ENCODE measurements around the gene RUNDC3A.

The RUNDC3A gene

DNA sequence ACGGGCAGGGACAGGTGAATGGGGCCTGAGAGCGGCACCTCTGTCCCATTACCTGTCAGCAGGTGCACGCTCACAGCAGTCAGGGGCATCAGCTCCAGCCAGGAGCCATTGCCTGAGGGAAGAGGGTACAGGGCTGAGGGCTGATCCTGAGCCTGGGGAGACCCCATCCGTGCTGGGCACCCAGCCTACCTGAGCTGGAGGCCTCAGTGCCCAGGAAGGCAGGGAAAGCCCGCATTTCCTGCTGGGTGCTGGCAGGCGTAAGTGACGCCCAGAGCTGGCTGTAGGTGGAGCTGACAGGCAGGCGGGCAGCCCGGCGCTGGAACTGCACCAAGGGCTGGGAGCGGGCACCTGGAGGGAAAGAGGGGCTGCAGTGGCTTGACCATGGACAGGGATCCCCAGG is 47.8 kb downstream of the RUNDC3A start:
- Histone ChIP-seq H3K27ac (ENCODE audit: low read length) (no peak overlapping the region), H3K79me2 (ENCODE audit: insufficient read depth, low read length) (0 out of 2 replicates have a peak, but pooled peaks cover under 1% of the 10 kb centered on the region), H4K20me1 (ENCODE audit: insufficient read depth, low read length) (peaks cover 33% of the 10 kb centered on the region), H3K4me2 (ENCODE audit: insufficient read depth, low read length) (no peak overlapping the region), H3K4me3 (ENCODE audit: low read depth in 1 of 2, low read length in 2 of 2) (no peak overlapping the region), H3K4me1 (ENCODE audit: insufficient read depth, low read length) (no peaks in the 10 kb centered on the region; the same call in none of the 2 replicates), H3K27me3 (ENCODE audit: insufficient read depth, low read length, poor library complexity) (no peaks in the 10 kb centered on the region), H3K9ac (ENCODE audit: low read depth, low read length) (no peak overlapping the region), H2AFZ (ENCODE audit: low read depth, low read length) (no peak overlapping the region), H3K36me3 (ENCODE audit: insufficient read depth, low read length) (peaks cover 26% of the 10 kb centered on the region), H3K9me3 (ENCODE audit: insufficient read depth, low read length, severe bottlenecking) (no peaks in the 10 kb centered on the region)
- TF ChIP-seq, protein P1, sequence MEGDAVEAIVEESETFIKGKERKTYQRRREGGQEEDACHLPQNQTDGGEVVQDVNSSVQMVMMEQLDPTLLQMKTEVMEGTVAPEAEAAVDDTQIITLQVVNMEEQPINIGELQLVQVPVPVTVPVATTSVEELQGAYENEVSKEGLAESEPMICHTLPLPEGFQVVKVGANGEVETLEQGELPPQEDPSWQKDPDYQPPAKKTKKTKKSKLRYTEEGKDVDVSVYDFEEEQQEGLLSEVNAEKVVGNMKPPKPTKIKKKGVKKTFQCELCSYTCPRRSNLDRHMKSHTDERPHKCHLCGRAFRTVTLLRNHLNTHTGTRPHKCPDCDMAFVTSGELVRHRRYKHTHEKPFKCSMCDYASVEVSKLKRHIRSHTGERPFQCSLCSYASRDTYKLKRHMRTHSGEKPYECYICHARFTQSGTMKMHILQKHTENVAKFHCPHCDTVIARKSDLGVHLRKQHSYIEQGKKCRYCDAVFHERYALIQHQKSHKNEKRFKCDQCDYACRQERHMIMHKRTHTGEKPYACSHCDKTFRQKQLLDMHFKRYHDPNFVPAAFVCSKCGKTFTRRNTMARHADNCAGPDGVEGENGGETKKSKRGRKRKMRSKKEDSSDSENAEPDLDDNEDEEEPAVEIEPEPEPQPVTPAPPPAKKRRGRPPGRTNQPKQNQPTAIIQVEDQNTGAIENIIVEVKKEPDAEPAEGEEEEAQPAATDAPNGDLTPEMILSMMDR (IDR thresholded peaks at IDR 0.05; ENCODE audit: borderline replicate concordance, extremely low read depth, low read length, poor library complexity, severe bottlenecking), result no peak
- no peak for TF ChIP-seq EZH2 (IDR thresholded peaks at IDR 0.05; ENCODE audit: borderline replicate concordance, low read depth, low read length, severe bottlenecking)
- no peak for ATAC-seq (ENCODE audit: insufficient read depth, low read depth)
- DNase-seq, result no peak

DNA sequence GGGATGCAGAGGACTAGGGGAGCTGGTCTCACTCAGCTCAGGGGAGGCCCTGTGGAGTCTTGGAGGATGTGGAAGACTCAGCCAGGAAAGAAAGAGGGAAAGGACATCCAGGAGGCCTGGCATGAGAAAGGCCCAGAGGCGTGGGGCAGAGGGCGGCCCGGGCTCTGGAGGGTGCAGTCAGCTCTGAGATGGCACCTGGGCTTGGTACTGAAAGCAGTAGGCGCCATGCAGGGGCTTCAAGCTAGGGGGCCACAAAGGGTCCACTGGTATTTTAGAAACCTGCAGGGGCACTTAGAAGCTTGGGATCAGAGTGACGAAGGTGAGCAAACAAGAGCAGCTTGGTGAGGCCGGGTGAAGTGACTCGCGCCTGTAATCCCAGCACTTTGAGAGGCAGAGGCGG is 49.7 kb downstream of the RUNDC3A start:
- DNase-seq (no peak), ATAC-seq (ENCODE audit: insufficient read depth, low read depth) (no peak)
- H4K20me1 ChIP-seq (ENCODE audit: insufficient read depth, low read length), result peaks cover 43% of the 10 kb centered on the region

DNA sequence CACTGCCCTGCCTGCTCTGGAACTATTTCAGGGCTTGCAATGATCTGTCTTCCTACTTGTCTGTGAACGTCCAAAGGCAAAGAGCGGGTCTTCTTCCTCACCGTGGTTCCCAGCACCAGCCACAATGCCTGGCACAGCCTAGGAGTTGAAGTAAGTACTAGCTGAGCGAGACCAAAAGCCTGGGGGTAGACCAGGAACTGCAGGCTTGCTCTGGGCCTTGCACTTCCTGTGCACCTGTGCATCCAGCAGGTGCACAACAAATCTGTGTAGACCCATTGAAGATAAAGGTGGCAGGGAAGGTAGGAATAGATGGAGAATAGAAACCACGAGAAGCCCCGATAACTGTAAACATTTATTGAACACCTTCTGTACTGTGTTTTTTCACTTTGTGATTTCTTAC is 50.6 kb downstream of the RUNDC3A start:
- no peak overlapping the region for H3K4me2 ChIP-seq (ENCODE audit: insufficient read depth, low read length)
- peaks cover 12% of the 10 kb centered on the region for H3K79me2 ChIP-seq (ENCODE audit: insufficient read depth, low read length)
- H3K9me3 ChIP-seq (ENCODE audit: insufficient read depth, low read length, severe bottlenecking), result no peaks in the 10 kb centered on the region
- H3K4me3 ChIP-seq (ENCODE audit: low read depth in 1 of 2, low read length in 2 of 2), result no peak overlapping the region
- TF ChIP-seq, protein P1 (IDR thresholded peaks at IDR 0.05; ENCODE audit: borderline replicate concordance, extremely low read depth, low read length, poor library complexity, severe bottlenecking), result no peak
- no peak for TF ChIP-seq EZH2 (IDR thresholded peaks at IDR 0.05; ENCODE audit: borderline replicate concordance, low read depth, low read length, severe bottlenecking)
- no peak overlapping the region for H2AFZ ChIP-seq (ENCODE audit: low read depth, low read length)
- DNase-seq, result no peak
- no peak for ATAC-seq (ENCODE audit: insufficient read depth, low read depth)
- H3K4me1 ChIP-seq (ENCODE audit: insufficient read depth, low read length), result peaks cover 13% of the 10 kb centered on the region
- peaks cover 4% of the 10 kb centered on the region; the same call in 1 of the 2 replicates for H3K36me3 ChIP-seq (ENCODE audit: insufficient read depth, low read length)
- H3K27ac ChIP-seq (ENCODE audit: low read length), result no peak overlapping the region
- peaks cover 43% of the 10 kb centered on the region for H4K20me1 ChIP-seq (ENCODE audit: insufficient read depth, low read length)
- H3K9ac ChIP-seq (ENCODE audit: low read depth, low read length), result no peak overlapping the region
- H3K27me3 ChIP-seq (ENCODE audit: insufficient read depth, low read length, poor library complexity), result no peaks in the 10 kb centered on the region

More for the DNA sequence above, 49.7 kb downstream of the RUNDC3A start:
- no peak overlapping the region for H3K9ac ChIP-seq (ENCODE audit: low read depth, low read length)
- no peaks in the 10 kb centered on the region for H3K27me3 ChIP-seq (ENCODE audit: insufficient read depth, low read length, poor library complexity)
- peaks cover 10% of the 10 kb centered on the region for H3K4me1 ChIP-seq (ENCODE audit: insufficient read depth, low read length)
- TF ChIP-seq EZH2 (IDR thresholded peaks at IDR 0.05; ENCODE audit: borderline replicate concordance, low read depth, low read length, severe bottlenecking), result no peak
- TF ChIP-seq, protein P1 (IDR thresholded peaks at IDR 0.05; ENCODE audit: borderline replicate concordance, extremely low read depth, low read length, poor library complexity, severe bottlenecking), result no peak
- H3K36me3 ChIP-seq (ENCODE audit: insufficient read depth, low read length), result peaks cover 7% of the 10 kb centered on the region
- peaks cover 12% of the 10 kb centered on the region for H3K79me2 ChIP-seq (ENCODE audit: insufficient read depth, low read length)
- H3K4me3 ChIP-seq (ENCODE audit: low read depth in 1 of 2, low read length in 2 of 2), result no peak overlapping the region
- H3K27ac ChIP-seq (ENCODE audit: low read length), result no peak overlapping the region
- no peak overlapping the region for H2AFZ ChIP-seq (ENCODE audit: low read depth, low read length)
- no peaks in the 10 kb centered on the region for H3K9me3 ChIP-seq (ENCODE audit: insufficient read depth, low read length, severe bottlenecking)
- no peak overlapping the region for H3K4me2 ChIP-seq (ENCODE audit: insufficient read depth, low read length)
